HFFc6 (cell line): ENCODE data around the gene DERL2. TPM values are rescaled to one million over a fixed set of nuclear protein-coding genes. Genes with fewer than 3 reads are reported as not detected.

Experiments
- DNase-seq: peaks from one replicate; pipeline ENCODE4 v3.0.0-alpha.2; 2018
- H3K27ac Mint-ChIP-seq: 2 replicates; pipeline ENCODE4 v1.8.0; 2020; ENCODE audit warnings: mild to moderate bottlenecking, mixed read lengths
- H3K27me3 Mint-ChIP-seq: 2 replicates; pipeline ENCODE4 v1.8.0; 2021; ENCODE audit warnings: mild to moderate bottlenecking, moderate library complexity, mixed read lengths; ENCODE audit not compliant: insufficient read depth
- H3K36me3 Mint-ChIP-seq: 2 replicates; pipeline ENCODE4 v1.8.0; 2021; ENCODE audit warnings: low read depth, mixed read lengths
- H3K4me1 Mint-ChIP-seq: 2 replicates; pipeline ENCODE4 v1.8.0; 2020; ENCODE audit warnings: low read depth, mixed read lengths
- H3K4me3 Mint-ChIP-seq: 2 replicates; pipeline ENCODE4 v1.8.0; 2020; ENCODE audit warnings: mild to moderate bottlenecking, moderate library complexity, mixed read lengths
- H3K9me3 Mint-ChIP-seq: 2 replicates; pipeline ENCODE4 v1.8.0; 2020; ENCODE audit warnings: mild to moderate bottlenecking, mixed read lengths
- CTCF ChIP-seq: fragments of 200-600 bp; sonication (generic); IDR thresholded peaks from 2 replicates; pipeline ENCODE4 v1.5.0; 2021; ENCODE audit warnings: antibody characterized with exemption, mild to moderate bottlenecking
- total RNA-seq, 6 experiments: library from RNA; stranded (reverse); fragmentation: NEBNext Ultra II Directional; extraction: Animal tissue kit (Norgen Biotek cat#: 25700); gene quantifications; 2 replicates in 1 of 6; 3 replicates in 5 of 6; pipeline ENCODE4 v1.2.3, GENCODE V29; 2021

Gene DERL2
- total RNA-seq, 6 experiments from 2014 or later = 85.9 to 109 (median 103) TPM

DNA sequence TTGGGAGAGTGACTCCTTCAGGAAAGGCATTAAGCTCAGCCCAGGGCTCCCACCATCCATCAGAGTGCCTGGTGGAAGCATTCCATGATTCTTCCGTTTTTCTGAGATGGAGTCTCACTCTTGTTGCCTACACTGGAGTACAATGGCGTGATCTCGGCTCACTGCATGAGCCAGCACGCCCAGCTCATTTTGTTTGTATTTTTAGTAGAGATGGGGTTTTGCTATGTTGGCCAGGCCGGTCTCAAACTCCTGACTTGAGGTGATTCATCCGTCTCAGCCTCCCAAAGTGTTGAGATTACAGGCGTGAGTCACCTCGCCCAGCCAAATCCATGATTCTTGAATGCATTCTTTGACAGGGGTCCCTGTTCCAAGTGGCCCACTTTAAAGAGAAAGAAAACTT is 23.5 kb upstream of the DERL2 start:
- Mint-ChIP-seq H3K4me3 (peak overlapping the region; percentile 78), H3K36me3 (peaks cover 36% of the 10 kb centered on the region), H3K27ac (peak overlapping the region; percentile 98), H3K4me1 (peaks cover 27% of the 10 kb centered on the region), H3K9me3 (no peaks in the 10 kb centered on the region), H3K27me3 (no peaks in the 10 kb centered on the region; the same call in 1 of the 2 replicates)
- no peak for TF ChIP-seq CTCF
- peak; percentile 62 for DNase-seq

GRCh38 chr17:5508810-5509209 is 22.8 kb upstream of the DERL2 start:
- Mint-ChIP-seq H3K36me3 (peaks cover 32% of the 10 kb centered on the region), H3K4me1 (peaks cover 27% of the 10 kb centered on the region), H3K9me3 (no peaks in the 10 kb centered on the region), H3K27ac (peak overlapping the region; percentile 98), H3K4me3 (peak overlapping the region; percentile 78), H3K27me3 (no peaks in the 10 kb centered on the region; the same call in 1 of the 2 replicates)
- TF ChIP-seq CTCF = no peak
- peak; percentile 61 for DNase-seq

DNA sequence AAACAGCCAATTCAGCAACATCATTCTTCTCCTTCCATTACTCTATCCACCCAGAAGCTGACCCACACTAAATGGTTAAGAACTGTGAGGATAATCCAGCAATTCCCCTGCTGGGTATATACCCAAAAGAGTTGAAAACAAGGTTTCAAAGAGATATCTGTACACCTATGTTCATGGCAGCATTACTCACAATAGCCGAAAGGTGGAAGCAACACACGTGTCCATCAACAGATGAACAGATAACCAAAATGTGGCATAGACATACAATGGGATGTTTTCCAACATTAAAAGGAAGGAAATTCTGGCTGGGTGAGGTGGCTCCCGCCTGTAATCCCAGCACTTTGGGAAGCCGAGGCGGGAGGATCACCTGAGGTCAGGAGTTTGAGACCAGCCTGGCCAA is 20.3 kb upstream of the DERL2 start:
- Mint-ChIP-seq H3K27ac (no peak overlapping the region), H3K36me3 (peaks cover 20% of the 10 kb centered on the region; the same call in 1 of the 2 replicates), H3K4me3 (no peak overlapping the region), H3K27me3 (no peaks in the 10 kb centered on the region; the same call in 1 of the 2 replicates), H3K4me1 (peaks cover 25% of the 10 kb centered on the region), H3K9me3 (no peaks in the 10 kb centered on the region)
- no peak for DNase-seq
- TF ChIP-seq CTCF = no peak

DNA sequence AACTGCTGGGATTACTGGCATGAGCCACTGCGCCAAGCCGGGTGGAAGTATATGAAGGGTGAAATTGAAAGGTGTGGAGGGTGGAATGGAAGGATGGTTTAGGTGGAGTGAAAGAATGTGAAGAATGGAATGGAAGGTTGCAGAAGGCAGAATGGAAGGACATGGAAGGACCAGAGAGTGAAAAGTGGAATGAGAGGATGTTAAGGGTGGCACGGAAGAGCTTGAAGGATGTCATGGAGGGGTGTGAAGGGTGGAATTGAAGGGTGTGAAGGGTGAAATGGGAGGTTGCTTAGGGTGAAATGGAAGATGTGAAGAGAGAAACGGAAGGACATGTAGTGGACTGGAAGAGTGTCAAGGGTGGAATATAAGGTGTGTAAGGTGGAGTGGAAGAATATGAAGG is 16.6 kb upstream of the DERL2 start:
- Mint-ChIP-seq H3K9me3 (no peaks in the 10 kb centered on the region), H3K4me1 (peaks cover 24% of the 10 kb centered on the region), H3K4me3 (no peak overlapping the region), H3K27ac (no peak overlapping the region), H3K27me3 (no peaks in the 10 kb centered on the region; the same call in 1 of the 2 replicates), H3K36me3 (peaks cover 21% of the 10 kb centered on the region)
- DNase-seq = no peak
- no peak for TF ChIP-seq CTCF

GRCh38 chr17:5501685-5502084 is 15.7 kb upstream of the DERL2 start:
- peak overlapping the region; percentile 98 for H3K4me3 Mint-ChIP-seq

More at GRCh38 chr17:5501685-5502084, 15.7 kb upstream of the DERL2 start:
- DNase-seq = no peak
- Mint-ChIP-seq H3K27ac (peak overlapping the region; percentile 19; the same call in 1 of the 2 replicates), H3K27me3 (no peaks in the 10 kb centered on the region; the same call in 1 of the 2 replicates), H3K4me1 (peaks cover 24% of the 10 kb centered on the region), H3K9me3 (no peaks in the 10 kb centered on the region; the same call in 1 of the 2 replicates), H3K36me3 (peaks cover 26% of the 10 kb centered on the region)
- no peak for TF ChIP-seq CTCF
